ENCODE measurements around the gene TMEM132D. TPM values are rescaled to one million over a fixed set of nuclear protein-coding genes. Genes with fewer than 3 reads are reported as not detected.

Gene TMEM132D
- total RNA-seq, 3 donors from 2014 or later: 0.09 to 0.24 (median 0.12) TPM

GRCh38 chr12:129152351-129153104, 751.3 kb downstream of the TMEM132D start:
- H3K4me3 ChIP-seq: no peak overlapping the region
- no peaks in the 10 kb centered on the region for H3K9me3 ChIP-seq
- no peaks in the 10 kb centered on the region for H3K4me1 ChIP-seq (ENCODE audit: low read depth)
- no peak for DNase-seq
- H3K36me3 ChIP-seq (ENCODE audit: low read depth): no peaks in the 10 kb centered on the region
- no peak for TF ChIP-seq CTCF (IDR thresholded peaks at IDR 0.05)
- intact Hi-C loops (cut with DNase I, micrococcal nuclease): no loop called here
- ATAC-seq: no peak

- Histone ChIP-seq H3K9me3 (no peaks in the 10 kb centered on the region), H3K4me1 (ENCODE audit: low read depth) (no peaks in the 10 kb centered on the region), H3K36me3 (ENCODE audit: low read depth) (no peaks in the 10 kb centered on the region), H3K4me3 (no peak overlapping the region)
- no peak for TF ChIP-seq CTCF (IDR thresholded peaks at IDR 0.05)
- intact Hi-C loops (cut with DNase I, micrococcal nuclease): no loop called here
- ATAC-seq: no peak
- no peak for DNase-seq
These were observed 753.1 kb downstream of the TMEM132D start for GRCh38 chr12:129150721-129151120.

DNA sequence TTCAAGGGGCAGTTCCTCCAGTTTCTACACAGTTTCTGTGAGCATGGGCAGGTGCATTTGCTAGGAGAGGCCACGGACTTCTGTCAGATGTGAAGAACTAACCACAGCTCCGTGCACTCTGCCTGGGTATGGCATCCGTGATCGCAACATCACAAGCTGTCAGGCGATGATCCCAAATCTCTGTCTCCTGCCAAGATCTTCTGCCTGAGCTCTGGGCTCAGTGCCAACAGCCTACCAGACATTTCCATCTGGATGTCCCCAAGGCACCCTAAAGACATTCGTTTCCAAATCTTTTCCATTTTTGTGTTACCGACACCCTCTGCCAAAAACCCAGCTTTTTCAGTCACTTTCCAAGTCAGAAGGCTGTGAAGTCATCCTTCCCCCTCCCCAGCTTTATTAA, 758.4 kb downstream of the TMEM132D start:
- peak in 1 of 3 donors; percentile 4 for DNase-seq
- intact Hi-C loops (cut with DNase I, micrococcal nuclease): no loop called here
- Histone ChIP-seq H3K9me3 (no peaks in the 10 kb centered on the region), H3K4me1 (ENCODE audit: low read depth) (no peaks in the 10 kb centered on the region), H3K4me3 (no peak overlapping the region), H3K36me3 (ENCODE audit: low read depth) (no peaks in the 10 kb centered on the region)
- no peak for TF ChIP-seq CTCF (IDR thresholded peaks at IDR 0.05)
- no peak for ATAC-seq

GRCh38 chr12:129138776-129139175, 765.0 kb downstream of the TMEM132D start:
- intact Hi-C loops (cut with DNase I, micrococcal nuclease): no loop called here
- ATAC-seq: no peak
- Histone ChIP-seq H3K9me3 (peaks cover 5% of the 10 kb centered on the region), H3K4me1 (ENCODE audit: low read depth) (no peaks in the 10 kb centered on the region), H3K36me3 (ENCODE audit: low read depth) (no peaks in the 10 kb centered on the region), H3K4me3 (no peak overlapping the region)
- no peak for DNase-seq
- no peak for TF ChIP-seq CTCF (IDR thresholded peaks at IDR 0.05)

- intact Hi-C loops (cut with DNase I, micrococcal nuclease): no loop called here
- ATAC-seq (no peak), DNase-seq (no peak)
- Histone ChIP-seq H3K9me3 (peaks cover 5% of the 10 kb centered on the region), H3K4me1 (ENCODE audit: low read depth) (no peaks in the 10 kb centered on the region), H3K36me3 (ENCODE audit: low read depth) (no peaks in the 10 kb centered on the region), H3K4me3 (no peak overlapping the region)
- no peak for TF ChIP-seq CTCF (IDR thresholded peaks at IDR 0.05)
These were observed 767.0 kb downstream of the TMEM132D start for GRCh38 chr12:129136694-129137325.

All from mucosa of descending colon (tissue), 3 donors.